NCI-H345 (cell line): ENCODE results near the gene BOD1L1.

ENCODE experiments used
- DNase-seq: peaks from one replicate; lab custom pipeline; 2025; lab: John Stamatoyannopoulos, UW

The BOD1L1 gene

DNA sequence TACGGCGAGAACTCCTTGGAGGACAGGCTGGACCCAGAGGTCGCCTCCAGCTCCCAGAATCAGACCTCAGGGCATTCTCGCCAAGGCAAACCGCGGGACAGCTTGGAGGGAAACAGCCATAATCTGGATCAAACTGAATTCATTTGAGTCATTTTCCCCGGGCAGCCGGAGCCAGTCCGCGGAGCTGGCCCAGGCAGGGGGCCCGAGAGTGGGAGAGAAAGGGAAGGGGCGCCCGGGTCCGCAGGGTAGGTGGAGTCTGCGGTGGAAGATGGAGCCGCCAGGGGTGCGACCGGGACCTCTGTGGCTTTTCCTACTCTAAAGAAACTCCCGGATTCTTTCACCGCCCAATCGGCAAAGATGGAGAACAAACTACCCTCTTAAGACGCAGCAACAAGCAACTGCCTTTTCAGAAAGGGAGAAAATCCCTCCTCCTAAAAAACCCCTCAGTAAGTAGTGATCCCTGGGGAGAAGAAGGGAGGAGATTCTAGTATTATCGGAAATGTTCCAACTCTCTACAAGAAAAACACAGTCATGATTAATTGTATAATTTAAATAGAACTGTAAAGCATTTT is 88.4 kb downstream of the BOD1L1 start:
- DNase-seq, result no peak

DNA sequence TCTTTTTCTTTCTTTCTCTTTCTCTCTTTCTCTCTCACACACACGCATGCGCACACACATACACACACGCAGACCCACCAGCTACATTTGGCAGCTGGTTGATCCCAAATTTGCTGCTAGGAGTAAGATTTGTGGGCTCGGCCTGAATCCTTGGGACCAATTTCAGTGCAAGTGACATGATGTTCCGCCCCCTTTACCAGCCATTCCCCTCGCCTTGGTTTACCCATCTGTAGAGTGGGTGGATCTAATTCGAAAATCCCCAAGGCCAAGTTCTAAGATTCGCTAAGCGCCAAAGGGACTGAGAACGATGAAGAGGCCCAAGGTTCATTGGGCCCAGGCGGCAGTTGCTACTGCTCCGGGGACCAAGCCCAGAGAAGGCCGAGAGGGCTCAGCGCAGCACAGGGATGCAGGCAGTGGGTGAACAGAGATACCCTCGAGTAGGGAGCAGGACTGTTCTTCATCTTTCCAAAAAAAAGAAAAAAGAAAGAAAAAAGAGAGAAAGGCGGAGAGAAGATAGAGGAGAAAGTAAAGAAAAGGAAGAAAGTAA is 89.0 kb downstream of the BOD1L1 start:
- no peak for DNase-seq

DNA sequence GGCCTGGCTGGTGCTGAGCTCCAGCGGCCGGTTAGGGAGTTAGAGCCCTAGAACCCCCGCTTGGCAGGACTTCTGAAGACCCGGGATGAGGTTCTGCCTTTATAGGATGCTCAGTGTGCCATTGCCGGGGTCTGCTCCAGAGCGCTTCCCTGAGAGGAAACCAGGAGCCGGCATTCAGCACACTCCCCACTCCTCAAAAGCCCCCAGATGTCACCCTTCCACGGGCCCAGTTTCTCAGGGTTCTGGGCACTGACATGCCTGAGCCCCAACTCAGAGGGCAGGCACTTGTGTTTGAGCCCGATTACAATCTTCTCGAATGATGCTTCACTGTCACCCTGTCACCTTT is 89.7 kb downstream of the BOD1L1 start:
- no peak for DNase-seq

GRCh38 chr4:13537011-13537831 is 90.3 kb downstream of the BOD1L1 start:
- no peak for DNase-seq

GRCh38 chr4:13536607-13537006 is 90.9 kb downstream of the BOD1L1 start:
- DNase-seq, result no peak

DNA sequence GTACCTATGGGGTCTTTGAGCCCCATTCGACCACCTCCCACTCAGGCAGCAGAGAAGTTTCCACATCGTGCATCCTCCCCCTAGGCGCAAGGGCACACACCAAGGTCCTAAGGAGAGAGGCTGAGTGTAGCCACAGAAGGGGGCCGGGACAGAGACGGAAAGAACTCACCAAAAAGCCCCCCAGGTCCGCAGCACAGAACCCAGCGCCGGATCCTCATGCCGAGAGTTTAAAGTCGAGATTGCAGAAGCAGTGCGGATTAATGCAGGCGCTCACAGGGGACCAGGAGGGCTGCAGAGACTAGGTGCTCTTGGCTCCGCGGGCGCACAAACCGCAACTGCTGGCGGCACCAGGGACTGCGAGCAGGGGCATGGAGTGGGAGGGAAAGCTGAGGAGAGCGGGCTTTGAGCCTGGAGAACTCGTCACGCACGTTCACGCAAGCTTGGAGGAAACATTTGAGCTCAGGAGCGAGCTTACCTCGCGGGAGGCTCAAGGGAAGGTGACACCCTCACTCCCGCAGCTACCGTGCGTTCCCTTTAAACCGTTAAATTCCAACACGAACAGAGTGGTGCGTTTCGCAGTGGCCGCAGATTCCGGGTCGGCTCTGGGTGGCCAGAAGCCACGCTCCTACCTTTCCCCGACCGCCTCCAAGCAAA is 91.7 kb downstream of the BOD1L1 start:
- DNase-seq, result no peak

- no peak for DNase-seq
Measured at GRCh38 chr4:13535118-13535517, 92.4 kb downstream of the BOD1L1 start.

- DNase-seq, result no peak
Measured at GRCh38 chr4:13534344-13535063, 93.0 kb downstream of the BOD1L1 start.

DNA sequence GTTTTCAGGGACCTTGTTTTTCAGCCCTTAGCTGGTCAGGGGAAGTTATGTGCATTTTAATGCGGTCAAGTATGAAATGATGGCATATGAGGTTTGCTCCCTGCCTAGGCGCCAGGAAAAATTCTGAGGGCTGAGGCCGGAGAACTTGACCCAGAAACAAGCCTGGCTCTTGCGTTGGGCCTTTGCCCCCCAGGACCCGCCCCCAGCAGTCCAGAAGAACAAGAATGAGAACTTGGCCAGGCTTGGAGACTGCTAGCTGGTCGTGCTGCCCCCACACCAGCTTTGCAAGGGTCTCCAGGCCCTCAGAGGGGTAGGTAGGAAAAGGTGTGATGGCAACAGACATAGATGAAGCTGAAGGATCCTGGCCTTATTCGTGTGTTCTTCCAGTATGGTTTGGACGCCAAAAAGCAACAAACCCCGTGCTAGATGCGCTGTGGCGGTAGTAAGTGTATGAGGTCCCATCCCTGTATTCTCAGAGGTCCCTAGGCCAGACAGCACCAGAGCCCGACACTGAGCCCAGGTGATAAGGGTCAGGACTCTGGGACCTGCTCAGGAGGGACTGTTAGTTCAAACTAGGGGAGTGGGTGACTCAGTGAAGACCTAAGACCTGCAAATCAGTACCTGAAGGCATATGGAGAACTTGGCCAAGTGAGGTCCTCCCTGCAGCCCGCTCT is 93.7 kb downstream of the BOD1L1 start:
- no peak for DNase-seq

- DNase-seq, result no peak
Measured at GRCh38 chr4:13531625-13531998, 95.9 kb downstream of the BOD1L1 start.

DNA sequence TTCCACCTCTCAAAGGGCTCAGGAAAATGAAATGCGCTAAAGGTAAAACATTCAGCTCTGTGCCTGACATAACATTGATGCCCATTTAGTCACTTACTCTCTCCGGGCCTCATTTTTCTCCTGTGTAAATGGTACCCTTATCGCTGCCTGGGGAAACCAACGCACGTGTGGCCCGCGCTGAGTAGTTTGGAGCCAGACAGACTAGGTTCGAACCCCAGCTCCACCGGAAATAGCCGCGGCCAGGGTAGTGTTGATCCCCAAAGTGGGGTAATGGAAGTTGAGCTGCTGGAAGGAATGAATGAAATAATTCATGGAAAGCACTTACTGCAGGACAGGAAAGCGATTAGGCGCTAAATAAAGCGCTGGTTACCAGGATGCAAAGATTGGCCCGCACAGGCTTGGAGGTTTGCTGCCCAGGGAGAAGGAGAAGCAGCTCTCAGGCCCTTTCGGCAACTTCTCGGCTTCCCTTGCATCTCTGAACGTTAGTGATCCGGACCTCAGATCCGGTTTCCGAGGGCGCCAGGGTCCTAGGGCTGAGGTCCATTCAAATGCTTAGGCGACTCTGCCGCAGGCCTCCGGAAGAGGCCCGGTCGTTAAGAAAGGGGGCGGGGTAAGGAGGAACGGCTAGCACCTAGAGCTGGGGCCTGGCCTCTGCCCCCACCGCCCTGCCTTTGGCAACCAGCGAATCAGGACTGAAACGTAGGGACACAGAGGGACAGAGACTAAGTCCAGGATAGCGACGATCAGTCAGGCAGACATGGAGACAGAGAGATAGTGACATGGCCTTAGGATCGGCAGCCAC is 96.5 kb downstream of the BOD1L1 start:
- DNase-seq, result no peak

DNA sequence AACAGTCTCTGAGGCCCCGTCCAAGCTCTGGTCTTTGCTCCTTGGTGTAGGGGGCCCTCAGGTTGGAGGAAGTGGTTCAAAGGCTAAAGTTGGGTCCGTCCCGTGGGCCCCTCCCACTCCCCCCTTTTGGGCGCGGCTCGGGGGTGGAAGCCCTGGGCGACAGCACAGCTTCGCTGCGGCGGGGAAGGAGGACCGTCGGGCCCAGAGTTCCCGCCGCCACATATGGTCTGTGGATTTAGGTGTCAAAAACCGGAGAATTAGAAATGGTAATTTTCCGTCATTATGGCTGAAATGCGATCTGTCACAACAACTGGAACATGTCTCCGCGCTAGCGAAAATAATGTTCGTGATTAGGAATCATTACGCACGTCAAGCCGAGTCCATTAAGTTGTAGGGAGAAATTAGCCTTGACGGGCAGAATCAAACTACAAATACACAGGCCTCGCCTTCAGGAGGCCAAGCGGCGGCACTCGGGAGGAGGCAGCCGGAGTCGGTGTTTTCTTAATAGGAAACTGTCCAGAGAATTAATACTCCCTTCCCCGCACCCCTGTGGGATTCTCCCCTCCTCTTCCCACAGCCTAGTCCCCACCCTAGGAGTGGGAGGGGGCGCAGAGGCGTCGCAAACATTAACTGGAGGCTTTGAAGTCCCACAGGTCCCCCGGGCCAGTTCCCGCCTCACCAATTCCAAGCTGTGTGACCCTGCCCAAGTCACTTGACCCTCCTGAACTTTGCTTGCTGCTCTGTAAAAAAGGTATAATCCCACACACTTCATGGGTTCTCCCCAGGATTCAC is 98.2 kb downstream of the BOD1L1 start:
- no peak for DNase-seq

DNA sequence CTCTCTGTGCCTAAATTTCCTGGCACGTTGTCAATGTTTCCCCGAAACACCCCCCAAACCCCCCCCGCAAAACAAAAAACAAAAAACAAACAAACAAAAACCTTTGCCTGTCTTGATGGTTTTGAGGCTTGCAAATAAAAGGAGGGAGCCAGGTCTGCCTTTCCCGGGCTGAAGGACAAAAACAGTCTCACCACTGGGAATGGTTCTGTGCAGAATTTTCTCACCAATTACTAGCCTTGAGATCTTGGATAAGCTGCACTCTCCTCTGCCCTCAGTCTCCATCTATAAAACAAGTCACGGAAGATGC is 98.8 kb downstream of the BOD1L1 start:
- no peak for DNase-seq

DNA sequence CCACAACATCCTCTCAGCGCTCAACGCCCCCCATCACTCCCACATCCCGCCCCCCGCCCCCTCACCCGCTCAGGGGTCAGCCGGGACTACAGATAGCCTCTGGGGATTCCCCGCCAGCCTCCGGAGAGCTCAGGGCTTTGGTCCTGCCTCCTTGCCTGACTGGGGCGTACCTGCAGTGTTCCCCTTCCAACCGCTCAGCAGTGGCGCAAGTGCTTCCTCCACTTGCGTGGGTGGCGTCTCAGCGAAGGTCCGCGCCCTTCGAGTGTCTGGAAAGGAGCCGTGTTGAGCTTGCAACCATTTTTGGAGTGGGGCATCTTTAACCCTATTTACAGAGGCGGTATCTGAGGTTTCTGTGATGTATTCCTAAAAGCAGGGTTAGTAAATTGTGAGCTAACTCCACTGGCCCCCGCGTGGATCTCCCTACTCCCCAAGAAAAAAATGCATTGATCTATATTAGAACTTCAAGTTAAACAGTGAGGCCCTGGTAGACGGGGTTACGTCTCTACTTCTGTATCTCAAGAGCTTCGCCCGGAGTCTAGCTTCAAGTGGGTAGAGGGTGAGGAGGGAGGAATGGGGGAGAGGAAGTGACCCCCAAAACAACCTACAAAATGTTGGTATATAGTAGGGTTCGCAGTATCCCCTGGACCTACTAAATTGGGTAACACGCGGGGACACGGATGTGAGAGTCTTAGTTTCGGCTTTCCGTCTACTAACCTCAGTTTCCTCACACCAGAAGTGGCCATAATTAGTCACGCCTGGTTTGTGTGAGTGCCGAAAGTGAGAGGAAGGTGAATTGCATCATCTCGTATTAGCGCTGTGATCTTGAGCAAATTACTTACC is 99.3 kb downstream of the BOD1L1 start:
- DNase-seq, result peak; percentile 4

- DNase-seq, result peak; percentile 8
Measured at GRCh38 chr4:13527192-13527980, 100.1 kb downstream of the BOD1L1 start.

DNA sequence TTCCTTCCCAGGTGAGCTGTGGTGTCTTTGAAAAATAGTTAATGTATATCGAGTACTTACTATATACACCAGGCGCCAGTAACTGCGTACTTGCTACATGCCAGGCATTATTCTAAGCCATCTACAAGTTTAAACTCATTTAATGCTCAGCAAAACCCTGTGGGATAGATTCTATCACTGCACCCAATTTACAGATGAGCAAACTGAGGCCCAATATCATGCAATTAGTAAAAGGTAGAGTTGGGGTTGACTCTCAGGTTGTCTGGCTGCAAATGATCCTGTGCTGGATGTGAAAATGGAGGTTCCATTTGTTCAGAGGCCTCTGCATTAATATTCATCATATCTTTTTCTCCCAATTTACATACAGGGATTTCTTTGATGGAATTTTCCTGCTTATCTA is 100.9 kb downstream of the BOD1L1 start:
- no peak for DNase-seq

- DNase-seq, result no peak
Measured at GRCh38 chr4:13525606-13526281, 101.8 kb downstream of the BOD1L1 start.
